Testis (tissue), 3 donors: ENCODE data around the gene GRM4. TPM values are rescaled to one million over a fixed set of nuclear protein-coding genes. Genes with fewer than 3 reads are reported as not detected.

Experiments
- DNase-seq: peaks from one replicate; pipeline ENCODE4 v3.0.0-alpha.2; 2019
- H3K27ac ChIP-seq, 2 donors: fragments of 200-600 bp; sonication (generic); one replicate each; pipeline ENCODE4 v1.5.1; 2019
- H3K27me3 ChIP-seq: fragments of 200-600 bp; sonication (generic); one replicate; pipeline ENCODE4 v1.5.1; 2019
- H3K36me3 ChIP-seq: fragments of 200-600 bp; sonication (generic); one replicate; pipeline ENCODE4 v1.5.1; 2017; ENCODE audit warnings: low read depth; ENCODE audit errors: missing control alignments
- H3K4me1 ChIP-seq: fragments of 200-600 bp; sonication (generic); one replicate; pipeline ENCODE4 v1.5.1; 2019
- H3K4me3 ChIP-seq, 2 donors: fragments of 200-600 bp; sonication (generic); one replicate each; pipeline ENCODE4 v1.5.1; 2017 to 2019
- H3K9me3 ChIP-seq: fragments of 200-600 bp; sonication (generic); one replicate; pipeline ENCODE4 v1.5.1; 2017
- CTCF ChIP-seq, 3 experiments: fragments of 450-650 bp in 2 of 3; fragments of 200-600 bp in 1 of 3; sonication (generic) in 1 of 3; IDR thresholded peaks; one replicate each; pipeline ENCODE4 v1.5.1; 2016 to 2019; ENCODE audit warnings: antibody characterized with exemption in 3 of 3, mild to moderate bottlenecking in 2 of 3, moderate library complexity in 1 of 3
- POLR2A ChIP-seq: fragments of 450-650 bp; IDR thresholded peaks from one replicate; pipeline ENCODE4 v1.6.1; 2017; ENCODE audit warnings: antibody characterized with exemption, mild to moderate bottlenecking, moderate library complexity
- WGBS, 2 donors: methylation state at CpG; one replicate each; pipeline ENCODE4 v1.1.5; 2018; 5-methylcytosine and 5-hydroxymethylcytosine counted together
- intact Hi-C: fragments of 100-400 bp; cut with DNase I; formaldehyde crosslinking; loops from one replicate; pipeline ENCODE4 v1.15.1; 2023; ENCODE audit warnings: low total_unique reads
- polyA plus RNA-seq: library from polyadenylated mRNA; stranded (reverse); fragments of 350-450 nt; fragmentation: Illumina TruSeq; extraction: RNeasy Lipid Tissue Mini Kit (QIAGEN cat#74804); gene quantifications from one replicate; pipeline ENCODE4 v1.2.3, GENCODE V29; 2014; ENCODE audit warnings: low read depth, low replicate concordance; ENCODE audit not compliant: insufficient read depth
- total RNA-seq, 2 donors: library from RNA; depleted of rRNA; stranded (reverse); fragments of >200 nt; gene quantifications; one replicate each; pipeline ENCODE4 v1.2.3, GENCODE V29; 2016

The GRM4 gene
- total and polyA plus RNA-seq, 3 donors from 2014 or later, result 1.6 to 3.5 (median 3.5) TPM

GRCh38 chr6:34035704-34036356 lies 110.1 kb downstream of the GRM4 start:
- TF ChIP-seq CTCF (IDR thresholded peaks at IDR 0.05) (no peak), POLR2A (no peak)
- no peaks in the 10 kb centered on the region for H3K36me3 ChIP-seq
- intact Hi-C loops, result no loop called here
- no peak overlapping the region for H3K27ac ChIP-seq
- H3K4me1 ChIP-seq, result no peaks in the 10 kb centered on the region
- WGBS, 2 donors, result 92 to 93% methylated on average over 32 to 40 of the region's 40 CpGs
- no peak overlapping the region for H3K4me3 ChIP-seq
- no peaks in the 10 kb centered on the region for H3K27me3 ChIP-seq
- H3K9me3 ChIP-seq, result no peaks in the 10 kb centered on the region
- DNase-seq, result no peak

DNA sequence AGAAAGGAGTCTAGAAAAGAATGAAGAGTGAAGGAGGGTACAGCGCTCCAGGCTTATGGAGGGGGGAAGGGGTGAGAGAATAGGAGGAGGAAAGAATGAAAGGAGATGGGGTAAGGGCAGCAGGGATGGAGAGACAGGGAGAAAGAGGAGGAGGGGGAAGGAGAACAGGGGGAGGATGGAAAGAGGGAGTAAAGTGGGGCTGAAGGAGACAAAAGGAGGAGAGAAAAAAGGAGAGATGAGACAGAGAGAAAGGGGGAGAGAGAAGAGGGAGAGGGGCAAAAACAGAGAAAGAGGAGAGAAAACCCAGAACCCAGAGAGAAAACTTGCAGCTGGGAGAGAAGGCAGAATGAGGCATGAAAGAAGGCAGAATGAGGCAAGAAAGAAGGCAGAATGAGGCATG lies 110.7 kb downstream of the GRM4 start:
- intact Hi-C loops, result no loop called here
- no peak for TF ChIP-seq CTCF (IDR thresholded peaks at IDR 0.05)
- no peak for TF ChIP-seq POLR2A
- WGBS, 2 donors, result 89 to 90% methylated on average over 1 of the region's 1 CpG
- no peak for DNase-seq
- Histone ChIP-seq H3K9me3 (no peaks in the 10 kb centered on the region), H3K4me1 (no peaks in the 10 kb centered on the region), H3K4me3 (no peak overlapping the region), H3K27ac (no peak overlapping the region), H3K36me3 (no peaks in the 10 kb centered on the region), H3K27me3 (no peaks in the 10 kb centered on the region)

DNA sequence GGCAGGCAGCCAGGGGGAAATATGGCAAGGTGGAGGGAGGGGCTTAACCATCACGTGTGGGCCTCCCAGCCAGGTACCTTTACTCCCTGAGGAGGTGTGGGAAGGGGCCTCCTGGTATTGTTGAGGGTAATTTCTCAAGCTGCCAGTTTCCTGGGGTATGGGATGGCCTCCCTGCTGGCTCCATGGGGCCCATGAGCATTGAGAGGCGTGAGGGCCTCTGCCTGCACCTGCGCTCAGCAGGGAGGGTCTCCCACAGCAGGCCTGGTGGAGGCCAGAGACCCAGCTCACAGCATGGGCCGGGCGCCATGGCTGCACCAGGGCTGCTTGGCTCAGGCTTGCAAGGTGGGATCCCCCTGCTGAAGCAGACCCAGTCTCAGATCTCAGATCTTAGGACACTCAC lies 113.0 kb downstream of the GRM4 start:
- H3K4me1 ChIP-seq, result no peaks in the 10 kb centered on the region
- H3K27me3 ChIP-seq, result no peaks in the 10 kb centered on the region
- H3K27ac ChIP-seq, result no peak overlapping the region
- intact Hi-C loops, result no loop called here
- H3K4me3 ChIP-seq, result no peak overlapping the region
- DNase-seq, result no peak
- no peaks in the 10 kb centered on the region for H3K36me3 ChIP-seq
- 29 to 76% methylated on average over 1 to 5 of the region's 5 CpGs for WGBS, 2 donors
- H3K9me3 ChIP-seq, result no peaks in the 10 kb centered on the region
- TF ChIP-seq POLR2A, result no peak
- TF ChIP-seq CTCF (IDR thresholded peaks at IDR 0.05), result no peak

- Histone ChIP-seq H3K4me1 (no peaks in the 10 kb centered on the region), H3K4me3 (no peak overlapping the region), H3K27ac (no peak overlapping the region), H3K36me3 (no peaks in the 10 kb centered on the region), H3K9me3 (no peaks in the 10 kb centered on the region), H3K27me3 (no peaks in the 10 kb centered on the region)
- TF ChIP-seq POLR2A, result no peak
- no peak for TF ChIP-seq CTCF (IDR thresholded peaks at IDR 0.05)
- 88 to 89% methylated on average over 12 of the region's 12 CpGs for WGBS, 2 donors
- intact Hi-C loops, result no loop called here
- no peak for DNase-seq
Observed at GRCh38 chr6:34031625-34032383, 114.1 kb downstream of the GRM4 start.
